ENCODE results near the gene MSH3.

- TF ChIP-seq POLR2A (IDR thresholded peaks at IDR 0.05; ENCODE audit: low read depth, low read length) (no peak), POLR2AphosphoS5 (IDR thresholded peaks at IDR 0.05; ENCODE audit: low read depth, low read length) (no peak), TAF1 (IDR thresholded peaks at IDR 0.05; ENCODE audit: borderline replicate concordance, low read depth, low read length) (no peak)
Observed at GRCh38 chr5:80798633-80799032, 144.2 kb downstream of the MSH3 start.
